BJ (cell line): ENCODE measurements around the gene DNAAF8. TPM values are rescaled to one million over a fixed set of nuclear protein-coding genes. Genes with fewer than 3 reads are reported as not detected.

Experiments used
- CTCF ChIA-PET: fragments of 350-600 bp; formaldehyde crosslinking; extraction: SDS; loops from one replicate; lab custom pipeline; 2021; ENCODE audit warnings: antibody characterized with exemption, inconsistent platforms; lab: Yijun Ruan, JAX
- POLR2A ChIA-PET: fragments of 300-600 bp; sonication (Branson Sonifier 250); formaldehyde crosslinking; extraction: SDS; loops from one replicate; lab custom pipeline; 2021; ENCODE audit warnings: antibody characterized with exemption; lab: Charles Lee
- DNase-seq: peaks from one replicate; pipeline ENCODE4 v3.0.0-alpha.2; 2011; ENCODE audit warnings: low read depth
- H3K27me3 ChIP-seq: 2 replicates; pipeline ENCODE4 v1.6.0; 2011; ENCODE audit warnings: low read length; ENCODE audit not compliant: control insufficient read depth, insufficient read depth
- H3K36me3 ChIP-seq: 2 replicates; pipeline ENCODE4 v1.5.1; 2011; ENCODE audit warnings: low read length; ENCODE audit not compliant: control insufficient read depth, insufficient read depth
- H3K4me3 ChIP-seq: 2 replicates; pipeline ENCODE4 v1.5.1; 2011; ENCODE audit warnings: low read depth, mild to moderate bottlenecking, control low read depth, low read length
- CTCF ChIP-seq: IDR thresholded peaks from 2 replicates; pipeline ENCODE4 v1.5.1; 2011; ENCODE audit warnings: low read depth, mild to moderate bottlenecking, control low read depth, inconsistent platforms, low read length, moderate library complexity; ENCODE audit not compliant: insufficient read depth
- polyA plus RNA-seq: library from polyadenylated mRNA; depleted of rRNA; stranded (reverse); fragments of >200 nt; gene quantifications from 2 replicates; pipeline ENCODE4 v1.2.3, GENCODE V29; 2011

Gene DNAAF8
- polyA plus RNA-seq, 1 experiment = 2.2 TPM

GRCh38 chr16:4744555-4745273 is 10.4 kb downstream of the DNAAF8 start:
- H3K4me3 ChIP-seq = no peak overlapping the region
- ChIA-PET POLR2A (no interaction called here), CTCF (interaction anchor here (0.7 kb wide), 1 partner anchor 235 kb away, joined by 3 read pairs; no protein-coding TSS in a partner anchor)
- no peaks in the 10 kb centered on the region; the same call in 1 of the 2 replicates for H3K36me3 ChIP-seq
- DNase-seq = no peak
- no peaks in the 10 kb centered on the region for H3K27me3 ChIP-seq
- no peak for TF ChIP-seq CTCF

GRCh38 chr16:4745274-4745569 is 10.9 kb downstream of the DNAAF8 start:
- no peak for TF ChIP-seq CTCF
- H3K27me3 ChIP-seq = no peaks in the 10 kb centered on the region
- DNase-seq = no peak
- ChIA-PET POLR2A (no interaction called here), CTCF (no interaction called here)
- no peak overlapping the region for H3K4me3 ChIP-seq
- peaks cover 2% of the 10 kb centered on the region; the same call in 1 of the 2 replicates for H3K36me3 ChIP-seq

- ChIA-PET CTCF (interaction anchor here (1.8 kb wide), 1 partner anchor 11 kb away, joined by 5 read pairs; no protein-coding TSS in a partner anchor), POLR2A (no interaction called here)
- H3K27me3 ChIP-seq = no peaks in the 10 kb centered on the region
- H3K36me3 ChIP-seq = peaks cover 6% of the 10 kb centered on the region; the same call in 1 of the 2 replicates
- no peak for TF ChIP-seq CTCF
- no peak overlapping the region for H3K4me3 ChIP-seq
- no peak for DNase-seq
Observed at GRCh38 chr16:4746215-4746614, 11.9 kb downstream of the DNAAF8 start.

- peaks cover 12% of the 10 kb centered on the region; the same call in 1 of the 2 replicates for H3K36me3 ChIP-seq
- DNase-seq = no peak
- POLR2A ChIA-PET = no interaction called here
- H3K27me3 ChIP-seq = no peaks in the 10 kb centered on the region
- CTCF ChIA-PET = interaction anchor here (1.1 to 1.8 kb wide), 3 partner anchors 10 to 209 kb away, joined by 3 to 5 read pairs (median 3); no protein-coding TSS in a partner anchor
- no peak for TF ChIP-seq CTCF
- H3K4me3 ChIP-seq = no peak overlapping the region
Observed at GRCh38 chr16:4746991-4747574, 12.7 kb downstream of the DNAAF8 start.

- no peak overlapping the region for H3K4me3 ChIP-seq
- POLR2A ChIA-PET = no interaction called here
- CTCF ChIA-PET = interaction anchor here (1.1 to 1.8 kb wide), 3 partner anchors 11 to 208 kb away, joined by 3 to 5 read pairs (median 3); no protein-coding TSS in a partner anchor
- no peak for DNase-seq
- H3K36me3 ChIP-seq = peaks cover 19% of the 10 kb centered on the region
- TF ChIP-seq CTCF = no peak
- no peaks in the 10 kb centered on the region for H3K27me3 ChIP-seq
Observed at GRCh38 chr16:4747906-4748681, 13.8 kb downstream of the DNAAF8 start.
